HL-60/S4 (cell line): ENCODE results near the gene MUS81.
"Not testable (repeated sequence)": the region's sequence is repeated elsewhere in the genome, so short reads cannot be mapped to it uniquely, and the experiment has no call there.

ENCODE experiments used
- in situ Hi-C: fragments of 300-500 bp; cut with MboI; formaldehyde crosslinking; loops from 2 replicates; pipeline ENCODE4 v1.14.3; 2022; ENCODE audit warnings: low sequenced_read_pairs

The MUS81 gene

GRCh38 chr11:65891219-65892136 is 31.2 kb downstream of the MUS81 start:
- in situ Hi-C loops: no loop called here

- in situ Hi-C loops: not testable (repeated sequence)
Measured at GRCh38 chr11:65892137-65892540, 31.9 kb downstream of the MUS81 start.

- in situ Hi-C loops: no loop called here
Measured at GRCh38 chr11:65892661-65893317, 32.6 kb downstream of the MUS81 start.

- in situ Hi-C loops: no loop called here
Measured at GRCh38 chr11:65894034-65894591, 33.9 kb downstream of the MUS81 start.

- in situ Hi-C loops: no loop called here
Measured at GRCh38 chr11:65895482-65895981, 35.3 kb downstream of the MUS81 start.

GRCh38 chr11:65896034-65896999 is 36.1 kb downstream of the MUS81 start:
- in situ Hi-C loops: no loop called here

GRCh38 chr11:65897020-65897471 is 36.8 kb downstream of the MUS81 start:
- in situ Hi-C loops: no loop called here

- in situ Hi-C loops: no loop called here
Measured at GRCh38 chr11:65898656-65899355, 38.6 kb downstream of the MUS81 start.

GRCh38 chr11:65899356-65900124 is 39.3 kb downstream of the MUS81 start:
- in situ Hi-C loops: no loop called here

- in situ Hi-C loops: no loop called here
Measured at GRCh38 chr11:65900125-65900898, 40.1 kb downstream of the MUS81 start, which contains the start of gene FOSL1. FOSL1 (minus strand) TSS chr11:65900388; CDS start chr11:65900339, 49 bp downstream.

GRCh38 chr11:65900899-65901180 is 40.6 kb downstream of the MUS81 start:
- in situ Hi-C loops: no loop called here

- in situ Hi-C loops: no loop called here
Measured at GRCh38 chr11:65903068-65903481, 42.8 kb downstream of the MUS81 start.

- in situ Hi-C loops: no loop called here
Measured at GRCh38 chr11:65903715-65904114, 43.5 kb downstream of the MUS81 start.

GRCh38 chr11:65906602-65907001 is 46.4 kb downstream of the MUS81 start:
- in situ Hi-C loops: no loop called here

GRCh38 chr11:65907878-65908277 is 47.6 kb downstream of the MUS81 start:
- in situ Hi-C loops: no loop called here

- in situ Hi-C loops: no loop called here
Measured at GRCh38 chr11:65911682-65912568, 51.7 kb downstream of the MUS81 start.

- in situ Hi-C loops: no loop called here
Measured at GRCh38 chr11:65912845-65913244, 52.6 kb downstream of the MUS81 start.
